ENCODE results near the gene UBE2H.

Gene UBE2H

DNA sequence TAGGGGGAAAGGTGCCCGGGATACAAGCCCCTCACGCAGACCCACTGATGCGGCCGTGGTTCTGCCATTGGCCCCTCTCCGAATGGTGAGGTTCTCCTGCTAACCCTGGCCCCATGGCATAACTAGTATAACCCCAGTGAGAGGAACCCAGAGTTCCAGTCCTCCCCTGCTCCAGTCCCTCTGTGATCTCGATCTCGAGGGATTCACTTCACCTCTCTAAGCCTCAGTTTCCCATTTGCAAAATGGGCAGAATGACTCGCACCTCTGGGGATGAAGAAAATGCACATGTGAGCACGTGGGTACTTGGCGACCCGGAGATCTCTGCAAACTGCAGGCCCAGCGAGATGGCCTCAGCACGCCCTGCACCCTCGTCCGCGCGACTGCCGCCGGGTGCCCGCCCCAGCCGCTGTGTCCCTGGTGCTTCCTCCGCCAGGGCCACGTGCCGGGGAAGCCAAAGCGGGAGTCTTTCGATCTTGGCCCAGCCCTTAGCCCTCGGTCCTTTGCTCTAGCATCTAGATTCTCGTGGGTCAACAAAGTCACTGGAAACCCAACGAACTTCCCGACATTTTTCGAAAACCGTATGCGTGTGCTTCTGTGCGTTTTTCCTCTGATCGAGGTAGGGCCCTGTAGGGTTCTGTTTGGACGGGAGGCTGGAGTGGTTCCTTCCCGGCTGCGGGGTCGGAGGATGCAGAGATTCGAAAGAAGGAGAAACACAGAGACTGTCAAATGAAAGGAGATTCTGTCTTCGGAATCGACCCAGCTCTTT is 169.8 kb downstream of the UBE2H start:
- no peak for DNase-seq

- peak; percentile 61 for DNase-seq
These were observed 170.6 kb downstream of the UBE2H start for GRCh38 chr7:129781928-129782817.

- DNase-seq, result peak; percentile 61
These were observed 171.5 kb downstream of the UBE2H start for GRCh38 chr7:129780974-129781927.

Measured in NCI-H510A treated with DMSO at 0.1 percent for 48 hours (cell line).